MCF 10A (cell line): ENCODE data around the gene UMAD1. TPM values are rescaled to one million over a fixed set of nuclear protein-coding genes. Genes with fewer than 3 reads are reported as not detected.

Experiments used
- BruUV-seq: library from RNA; stranded (reverse); fragments of 400-500 nt; replicated peaks from 2 replicates; lab custom pipeline; 2021; lab: Mats Ljungman, UMichigan
- CTCF ChIA-PET: fragments of 300-600 bp; sonication (Branson Sonifier 250); formaldehyde crosslinking; extraction: SDS; loops from one replicate; lab custom pipeline; 2021; ENCODE audit warnings: antibody characterized with exemption, inconsistent platforms; lab: Yijun Ruan, JAX
- POLR2A ChIA-PET: fragments of 300-600, 350-650 bp; sonication (Branson Sonifier 250); formaldehyde crosslinking; extraction: SDS; loops from one replicate; lab custom pipeline; 2020; ENCODE audit warnings: antibody characterized with exemption, inconsistent platforms; lab: Yijun Ruan, JAX
- DNase-seq: peaks from one replicate; pipeline ENCODE4 v3.0.0-alpha.2; 2018; ENCODE audit not compliant: unreplicated experiment
- H3K27ac Mint-ChIP-seq: one replicate; pipeline ENCODE4 v1.8.0; 2022; ENCODE audit warnings: mild to moderate bottlenecking, low read depth, mixed read lengths; ENCODE audit not compliant: unreplicated experiment
- H3K27me3 Mint-ChIP-seq: one replicate; pipeline ENCODE4 v1.8.0; 2022; ENCODE audit warnings: mixed read lengths; ENCODE audit not compliant: insufficient read depth, unreplicated experiment
- H3K36me3 Mint-ChIP-seq: one replicate; pipeline ENCODE4 v1.8.0; 2022; ENCODE audit warnings: mild to moderate bottlenecking, moderate library complexity, mixed read lengths; ENCODE audit not compliant: insufficient read depth, unreplicated experiment
- H3K4me1 Mint-ChIP-seq: one replicate; pipeline ENCODE4 v1.8.0; 2022; ENCODE audit warnings: mixed read lengths; ENCODE audit not compliant: insufficient read depth, unreplicated experiment
- H3K4me3 Mint-ChIP-seq: one replicate; pipeline ENCODE4 v1.8.0; 2022; ENCODE audit warnings: mild to moderate bottlenecking, moderate library complexity, mixed read lengths; ENCODE audit not compliant: unreplicated experiment
- H3K9me3 Mint-ChIP-seq: one replicate; pipeline ENCODE4 v1.8.0; 2022; ENCODE audit warnings: mixed read lengths; ENCODE audit not compliant: unreplicated experiment
- intact Hi-C: fragments of 100-400 bp; cut with micrococcal nuclease; formaldehyde crosslinking; loops from 2 replicates; pipeline ENCODE4 v1.14.1; 2022
- total RNA-seq: library from RNA; stranded (reverse); gene quantifications from 2 replicates; pipeline ENCODE4 v1.2.3, GENCODE V29; 2022
- TF ChIP-seq, protein P1 (sequence below): fragments of 200-600 bp; IDR thresholded peaks from one replicate; pipeline ENCODE4 v1.8.0; 2022; ENCODE audit warnings: antibody characterized with exemption, mild to moderate bottlenecking; ENCODE audit not compliant: unreplicated experiment

Gene UMAD1
- total RNA-seq, 1 experiment from 2014 or later: 7.1 TPM

DNA sequence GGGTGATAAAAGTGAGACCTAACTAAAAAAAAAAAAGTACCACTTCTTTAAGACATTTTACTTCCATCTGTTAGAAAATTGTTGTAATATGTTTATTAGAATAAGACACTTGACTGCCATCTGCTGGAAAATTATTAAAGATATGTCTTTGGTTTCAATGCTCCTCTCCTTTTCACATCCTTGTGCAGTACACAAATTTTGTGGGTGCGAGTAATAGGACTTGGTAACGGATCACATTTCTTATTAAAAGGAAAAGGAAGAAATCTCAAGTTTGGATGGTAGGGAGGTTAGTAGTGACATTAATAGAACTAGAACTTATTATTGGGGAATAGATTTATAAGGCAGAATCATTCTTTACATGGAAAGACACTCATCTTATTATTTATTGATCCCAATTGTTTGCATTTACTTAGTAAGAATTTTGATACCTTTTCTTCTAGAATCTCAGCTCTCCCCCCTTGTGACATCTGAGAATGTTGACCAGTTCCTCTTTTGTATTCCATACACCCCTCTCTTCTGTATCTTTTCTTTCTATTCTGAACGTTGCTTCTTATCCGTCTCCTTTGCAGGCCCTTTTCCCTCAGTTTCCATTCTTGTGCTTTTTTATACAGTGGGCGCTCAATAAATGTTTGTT lies 120.9 kb downstream of the UMAD1 start:
- TF ChIP-seq, protein P1, sequence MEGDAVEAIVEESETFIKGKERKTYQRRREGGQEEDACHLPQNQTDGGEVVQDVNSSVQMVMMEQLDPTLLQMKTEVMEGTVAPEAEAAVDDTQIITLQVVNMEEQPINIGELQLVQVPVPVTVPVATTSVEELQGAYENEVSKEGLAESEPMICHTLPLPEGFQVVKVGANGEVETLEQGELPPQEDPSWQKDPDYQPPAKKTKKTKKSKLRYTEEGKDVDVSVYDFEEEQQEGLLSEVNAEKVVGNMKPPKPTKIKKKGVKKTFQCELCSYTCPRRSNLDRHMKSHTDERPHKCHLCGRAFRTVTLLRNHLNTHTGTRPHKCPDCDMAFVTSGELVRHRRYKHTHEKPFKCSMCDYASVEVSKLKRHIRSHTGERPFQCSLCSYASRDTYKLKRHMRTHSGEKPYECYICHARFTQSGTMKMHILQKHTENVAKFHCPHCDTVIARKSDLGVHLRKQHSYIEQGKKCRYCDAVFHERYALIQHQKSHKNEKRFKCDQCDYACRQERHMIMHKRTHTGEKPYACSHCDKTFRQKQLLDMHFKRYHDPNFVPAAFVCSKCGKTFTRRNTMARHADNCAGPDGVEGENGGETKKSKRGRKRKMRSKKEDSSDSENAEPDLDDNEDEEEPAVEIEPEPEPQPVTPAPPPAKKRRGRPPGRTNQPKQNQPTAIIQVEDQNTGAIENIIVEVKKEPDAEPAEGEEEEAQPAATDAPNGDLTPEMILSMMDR: peak; percentile 30
- ChIA-PET POLR2A (interaction anchor here (0.6 to 6.7 kb wide), 14 partner anchors 10 to 212 kb away, joined by 3 to 60 read pairs (median 6); partner anchors contain the start of genes GLCCI1, RPA3 and UMAD1), CTCF (interaction anchor here (0.6 to 6.6 kb wide), 24 partner anchors 17 to 653 kb away, joined by 3 to 90 read pairs (median 3); partner anchors contain the start of gene UMAD1)
- peak; percentile 64 for DNase-seq
- peak overlapping the region; percentile 87 for H3K4me3 Mint-ChIP-seq
- no peaks in the 10 kb centered on the region for H3K27me3 Mint-ChIP-seq
- peak overlapping the region; percentile 95 for H3K27ac Mint-ChIP-seq
- no peaks in the 10 kb centered on the region for H3K36me3 Mint-ChIP-seq
- intact Hi-C loops: loop anchor here (1.0 kb wide), 3 partner anchors 80 to 429 kb away; no protein-coding TSS in a partner anchor
- no peaks in the 10 kb centered on the region for H3K9me3 Mint-ChIP-seq
- BruUV-seq: no TSS peak
- peaks cover 33% of the 10 kb centered on the region for H3K4me1 Mint-ChIP-seq

GRCh38 chr7:7761974-7762779 lies 121.6 kb downstream of the UMAD1 start:
- peak; percentile 59 for DNase-seq
- H3K9me3 Mint-ChIP-seq: no peaks in the 10 kb centered on the region

GRCh38 chr7:7764520-7765396 lies 124.2 kb downstream of the UMAD1 start:
- no peak for DNase-seq
- BruUV-seq: no TSS peak
- intact Hi-C loops: no loop called here
- H3K27me3 Mint-ChIP-seq: no peaks in the 10 kb centered on the region
- H3K4me3 Mint-ChIP-seq: no peak overlapping the region
- TF ChIP-seq, protein P1: no peak
- H3K9me3 Mint-ChIP-seq: no peaks in the 10 kb centered on the region
- CTCF ChIA-PET: interaction anchor here (0.5 to 2.6 kb wide), 17 partner anchors 9 to 665 kb away, joined by 3 to 18 read pairs (median 4); no protein-coding TSS in a partner anchor
- POLR2A ChIA-PET: interaction anchor here (0.7 to 5.4 kb wide), 25 partner anchors 8 to 665 kb away, joined by 3 to 80 read pairs (median 4); partner anchors contain the start of genes GLCCI1, RPA3 and UMAD1
- H3K4me1 Mint-ChIP-seq: peaks cover 39% of the 10 kb centered on the region
- no peaks in the 10 kb centered on the region for H3K36me3 Mint-ChIP-seq
- H3K27ac Mint-ChIP-seq: peak overlapping the region; percentile 93

More at GRCh38 chr7:7761974-7762779, 121.6 kb downstream of the UMAD1 start:
- no TSS peak for BruUV-seq
- Mint-ChIP-seq H3K4me1 (peaks cover 33% of the 10 kb centered on the region), H3K27me3 (no peaks in the 10 kb centered on the region), H3K27ac (peak overlapping the region; percentile 95), H3K4me3 (peak overlapping the region; percentile 87), H3K36me3 (no peaks in the 10 kb centered on the region)
- ChIA-PET POLR2A (interaction anchor here (0.5 to 6.7 kb wide), 13 partner anchors 10 to 211 kb away, joined by 3 to 60 read pairs (median 5); partner anchors contain the start of genes GLCCI1, RPA3 and UMAD1), CTCF (interaction anchor here (0.7 to 6.6 kb wide), 9 partner anchors 23 to 654 kb away, joined by 3 to 90 read pairs (median 3); partner anchors contain the start of gene UMAD1)
- TF ChIP-seq, protein P1: no peak
- intact Hi-C loops: loop anchor here (1.0 to 2.0 kb wide), 8 partner anchors 81 to 534 kb away; partner anchors contain the start of genes GLCCI1 and UMAD1
